MM.1S (cell line): Measurements from ENCODE around the gene SPOCK1.

ENCODE experiments used
- CTCF ChIP-seq: fragments of 300-600 bp; sonication (generic); IDR thresholded peaks from 2 replicates; pipeline ENCODE4 v1.5.1; 2016; ENCODE audit warnings: antibody characterized with exemption, low read length, mixed read lengths
- EZH2 ChIP-seq: fragments of 300-600 bp; sonication (generic); optimal IDR thresholded peaks from 2 replicates; pipeline ENCODE3; 2017; ENCODE audit warnings: low read depth, mild to moderate bottlenecking, antibody characterized with exemption, low read length, mixed read lengths
- EZH2phosphoT487 ChIP-seq: fragments of 300-600 bp; sonication (generic); IDR thresholded peaks from 2 replicates; pipeline ENCODE4 v1.6.1; 2018; ENCODE audit warnings: antibody characterized with exemption, low read length

GRCh38 chr5:137245438-137245837, 253.7 kb downstream of the SPOCK1 start:
- TF ChIP-seq CTCF (no peak), EZH2 (no peak), EZH2phosphoT487 (no peak)
